ENCODE measurements around the gene UGT3A1. TPM values are rescaled to one million over a fixed set of nuclear protein-coding genes. Genes with fewer than 3 reads are reported as not detected.

The UGT3A1 gene
- polyA plus RNA-seq, 1 donor = 142 TPM

DNA sequence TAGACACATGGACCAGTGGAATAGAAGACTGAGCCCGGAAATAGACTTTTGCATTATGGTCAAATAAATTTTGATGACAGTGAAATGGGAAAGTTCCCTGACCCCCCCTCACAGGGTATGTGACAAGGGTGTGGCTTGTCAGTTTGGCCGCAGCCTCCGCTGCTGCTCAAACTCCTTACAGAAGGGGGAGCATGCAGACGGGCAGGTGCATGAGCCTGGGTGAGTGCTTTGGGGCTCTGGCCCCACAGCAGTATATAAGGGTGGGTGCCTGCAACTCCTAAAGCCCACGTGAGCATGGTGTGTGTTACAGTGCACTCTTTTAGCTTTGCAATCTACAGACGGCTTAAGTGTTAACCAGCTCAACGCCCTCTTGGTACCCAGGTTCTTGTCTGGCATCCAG lies 30.9 kb downstream of the UGT3A1 start:
- Histone ChIP-seq H3K36me3 (ENCODE audit: control insufficient read depth, insufficient read depth, low read length) (peaks cover 50% of the 10 kb centered on the region), H3K4me1 (ENCODE audit: control insufficient read depth, insufficient read depth, low read length) (no peaks in the 10 kb centered on the region), H3K9me3 (ENCODE audit: control insufficient read depth, low read depth, low read length) (no peaks in the 10 kb centered on the region), H3K4me3 (ENCODE audit: low read length) (no peak overlapping the region), H3K27ac (ENCODE audit: low read length) (no peak overlapping the region), H3K27me3 (ENCODE audit: control insufficient read depth, insufficient read depth, low read length) (no peaks in the 10 kb centered on the region)
- DNase-seq = no peak
- WGBS (ENCODE audit: insufficient coverage, low lambda C conversion rate) = no CpG with 5 or more reads among the region's 7 CpGs

DNA sequence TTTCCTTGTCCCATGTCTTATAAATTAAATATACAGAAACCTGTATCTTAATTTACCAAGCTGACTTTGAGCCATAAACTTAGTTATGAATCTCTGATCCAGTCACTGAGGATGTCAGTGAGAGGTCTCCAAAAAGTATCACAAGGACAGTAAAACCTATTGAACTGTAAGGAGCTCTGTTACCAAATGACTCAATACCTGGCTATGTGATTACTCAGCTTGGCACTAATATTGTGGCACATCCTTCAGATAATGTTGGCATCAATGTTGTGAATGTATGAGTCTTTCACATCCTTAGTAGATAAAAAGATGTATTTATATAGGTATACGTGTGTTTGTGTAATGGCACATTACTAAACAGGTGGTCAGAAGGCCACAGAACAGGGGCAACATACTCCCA lies 34.8 kb downstream of the UGT3A1 start:
- Histone ChIP-seq H3K4me3 (ENCODE audit: low read length) (no peak overlapping the region), H3K27ac (ENCODE audit: low read length) (no peak overlapping the region), H3K9me3 (ENCODE audit: control insufficient read depth, low read depth, low read length) (no peaks in the 10 kb centered on the region), H3K4me1 (ENCODE audit: control insufficient read depth, insufficient read depth, low read length) (no peaks in the 10 kb centered on the region), H3K27me3 (ENCODE audit: control insufficient read depth, insufficient read depth, low read length) (no peaks in the 10 kb centered on the region), H3K36me3 (ENCODE audit: control insufficient read depth, insufficient read depth, low read length) (peaks cover 43% of the 10 kb centered on the region)
- WGBS (ENCODE audit: insufficient coverage, low lambda C conversion rate) = no CpG with 5 or more reads among the region's 1 CpG
- DNase-seq = no peak

- H3K27ac ChIP-seq (ENCODE audit: low read length) = no peak overlapping the region
- no CpG with 5 or more reads among the region's 9 CpGs for WGBS (ENCODE audit: insufficient coverage, low lambda C conversion rate)
- no peak for DNase-seq
Measured at GRCh38 chr5:35954175-35954574, 37.0 kb downstream of the UGT3A1 start.

GRCh38 chr5:35947085-35947484 lies 44.1 kb downstream of the UGT3A1 start:
- Histone ChIP-seq H3K9me3 (ENCODE audit: control insufficient read depth, low read depth, low read length) (no peaks in the 10 kb centered on the region), H3K27me3 (ENCODE audit: control insufficient read depth, insufficient read depth, low read length) (no peaks in the 10 kb centered on the region), H3K4me1 (ENCODE audit: control insufficient read depth, insufficient read depth, low read length) (no peaks in the 10 kb centered on the region), H3K36me3 (ENCODE audit: control insufficient read depth, insufficient read depth, low read length) (no peaks in the 10 kb centered on the region), H3K27ac (ENCODE audit: low read length) (no peak overlapping the region), H3K4me3 (ENCODE audit: low read length) (no peak overlapping the region)
- WGBS (ENCODE audit: insufficient coverage, low lambda C conversion rate) = 90% methylated on average over 2 of the region's 5 CpGs
- no peak for DNase-seq

More at GRCh38 chr5:35954175-35954574, 37.0 kb downstream of the UGT3A1 start:
- Histone ChIP-seq H3K4me3 (ENCODE audit: low read length) (no peak overlapping the region), H3K4me1 (ENCODE audit: control insufficient read depth, insufficient read depth, low read length) (no peaks in the 10 kb centered on the region), H3K36me3 (ENCODE audit: control insufficient read depth, insufficient read depth, low read length) (peaks cover 31% of the 10 kb centered on the region), H3K9me3 (ENCODE audit: control insufficient read depth, low read depth, low read length) (no peaks in the 10 kb centered on the region), H3K27me3 (ENCODE audit: control insufficient read depth, insufficient read depth, low read length) (no peaks in the 10 kb centered on the region)

DNA sequence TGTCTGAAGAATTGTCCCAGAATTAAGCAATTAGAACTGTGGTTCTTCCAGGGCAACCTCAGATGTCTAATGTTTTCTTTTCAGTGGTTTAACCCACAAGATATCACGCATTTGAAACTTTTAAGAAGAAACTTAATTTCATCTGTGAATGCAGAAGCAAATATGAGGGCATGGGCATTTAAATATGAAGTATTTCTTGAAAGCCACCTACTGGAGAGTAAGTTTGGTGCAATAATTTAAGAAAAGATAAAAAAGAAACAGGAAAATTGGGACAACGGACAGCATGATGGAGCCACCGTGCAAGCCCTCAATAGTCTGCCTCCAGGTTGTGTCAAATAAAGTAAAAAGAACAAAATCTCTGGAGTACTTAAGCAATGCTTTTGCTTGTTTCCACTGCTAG lies 51.6 kb downstream of the UGT3A1 start:
- Histone ChIP-seq H3K4me3 (ENCODE audit: low read length) (no peak overlapping the region), H3K36me3 (ENCODE audit: control insufficient read depth, insufficient read depth, low read length) (no peaks in the 10 kb centered on the region), H3K4me1 (ENCODE audit: control insufficient read depth, insufficient read depth, low read length) (no peaks in the 10 kb centered on the region), H3K27ac (ENCODE audit: low read length) (no peak overlapping the region), H3K9me3 (ENCODE audit: control insufficient read depth, low read depth, low read length) (no peaks in the 10 kb centered on the region), H3K27me3 (ENCODE audit: control insufficient read depth, insufficient read depth, low read length) (no peaks in the 10 kb centered on the region)
- 100% methylated on average over 1 of the region's 3 CpGs for WGBS (ENCODE audit: insufficient coverage, low lambda C conversion rate)
- no peak for DNase-seq

GRCh38 chr5:35938568-35939227 lies 52.5 kb downstream of the UGT3A1 start, which contains the start of gene CAPSL:
Gene CAPSL (minus strand): TSS chr5:35938622. CDS start chr5:35921120, 17,502 bp downstream.
- WGBS (ENCODE audit: insufficient coverage, low lambda C conversion rate) = 40% methylated on average over 1 of the region's 2 CpGs
- no peak within 1 kb of the TSS for H3K27ac ChIP-seq (ENCODE audit: low read length)
- no peaks in the 10 kb centered on the region for H3K4me1 ChIP-seq (ENCODE audit: control insufficient read depth, insufficient read depth, low read length)
- no peaks in the 10 kb centered on the region for H3K27me3 ChIP-seq (ENCODE audit: control insufficient read depth, insufficient read depth, low read length)
- no peak within 1 kb of the TSS for H3K4me3 ChIP-seq (ENCODE audit: low read length)
- no peaks in the 10 kb centered on the region for H3K36me3 ChIP-seq (ENCODE audit: control insufficient read depth, insufficient read depth, low read length)
- H3K9me3 ChIP-seq (ENCODE audit: control insufficient read depth, low read depth, low read length) = no peaks in the 10 kb centered on the region
- peak; percentile 80 to 93 for DNase-seq

DNA sequence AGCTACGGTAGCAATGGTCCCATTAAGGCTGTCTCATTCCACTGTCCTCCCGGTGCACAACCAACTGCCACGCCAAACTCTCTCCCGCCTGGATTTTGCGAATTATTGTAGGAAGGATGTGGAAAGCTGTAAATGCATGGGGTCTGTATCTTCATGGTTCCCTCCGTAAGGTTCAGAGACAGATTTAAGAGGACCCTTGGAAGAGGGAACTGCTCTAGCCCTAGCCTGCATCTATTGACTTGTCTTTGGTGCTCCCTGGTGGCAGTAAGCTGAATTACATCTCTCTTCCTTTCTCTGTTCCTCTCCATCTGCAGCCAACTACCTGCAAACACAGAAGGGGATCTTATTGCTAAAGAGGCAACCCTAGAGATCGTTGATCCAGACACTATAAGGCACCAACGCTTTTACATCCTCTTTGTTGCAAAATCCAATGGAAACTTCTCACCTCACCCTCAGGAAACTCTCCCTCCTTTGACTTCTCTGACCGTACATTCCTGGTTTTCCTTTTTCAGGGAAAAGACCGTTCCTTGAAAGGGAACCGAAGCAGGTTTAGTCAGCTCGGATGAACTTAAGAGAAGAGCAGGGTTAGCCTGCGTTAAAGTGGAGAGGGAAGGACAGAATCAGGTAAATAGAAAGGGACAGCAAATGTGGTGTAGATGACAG lies 64.7 kb downstream of the UGT3A1 start:
- no peaks in the 10 kb centered on the region for H3K9me3 ChIP-seq (ENCODE audit: control insufficient read depth, low read depth, low read length)
- no peak overlapping the region for H3K4me3 ChIP-seq (ENCODE audit: low read length)
- peaks cover 30% of the 10 kb centered on the region for H3K27me3 ChIP-seq (ENCODE audit: control insufficient read depth, insufficient read depth, low read length)
- peak; percentile 14 to 51 for DNase-seq
- H3K27ac ChIP-seq (ENCODE audit: low read length) = no peak overlapping the region
- WGBS (ENCODE audit: insufficient coverage, low lambda C conversion rate) = 57% methylated on average over 2 of the region's 13 CpGs
- peaks cover 3% of the 10 kb centered on the region for H3K4me1 ChIP-seq (ENCODE audit: control insufficient read depth, insufficient read depth, low read length)
- no peaks in the 10 kb centered on the region for H3K36me3 ChIP-seq (ENCODE audit: control insufficient read depth, insufficient read depth, low read length)

DNA sequence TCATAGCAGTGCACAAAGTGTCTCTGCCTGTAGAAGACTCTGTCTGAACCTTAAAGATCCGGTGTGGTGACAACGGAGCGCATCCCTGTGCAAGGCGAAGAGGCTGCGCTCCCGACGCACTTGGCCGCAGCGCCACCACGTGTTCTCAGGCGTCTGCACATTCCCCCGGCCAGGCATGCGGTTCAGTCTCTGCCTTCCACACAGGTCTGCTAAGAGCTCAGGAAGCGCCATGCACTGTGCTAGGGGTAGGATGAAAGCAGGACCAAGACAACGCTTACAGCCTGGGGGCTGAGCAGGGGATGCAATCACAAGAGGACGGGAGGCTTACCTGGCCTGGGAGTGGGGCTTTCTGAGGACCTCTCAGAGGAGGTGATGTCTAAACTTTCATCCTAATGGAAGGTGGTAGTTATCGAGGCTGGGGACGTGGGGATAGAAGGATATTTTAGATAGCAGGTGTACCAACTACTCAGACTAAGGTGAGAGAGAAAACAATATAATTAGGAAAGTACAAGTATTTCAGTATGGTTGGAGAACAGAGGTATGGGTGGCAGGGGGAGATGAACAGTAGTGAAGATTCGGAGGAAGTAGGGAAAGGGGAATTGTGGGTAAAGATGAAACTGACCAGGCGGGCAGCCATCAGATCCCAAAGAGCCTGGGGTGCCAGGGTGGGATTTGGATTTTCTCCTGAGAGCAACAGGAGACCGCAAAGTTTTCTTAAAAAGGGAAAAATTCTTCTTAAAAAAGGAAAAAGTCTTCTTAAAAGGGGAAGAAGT lies 66.1 kb downstream of the UGT3A1 start:
- peak; percentile 43 to 54 for DNase-seq
- Histone ChIP-seq H3K36me3 (ENCODE audit: control insufficient read depth, insufficient read depth, low read length) (no peaks in the 10 kb centered on the region), H3K4me3 (ENCODE audit: low read length) (no peak overlapping the region), H3K27ac (ENCODE audit: low read length) (no peak overlapping the region), H3K9me3 (ENCODE audit: control insufficient read depth, low read depth, low read length) (no peaks in the 10 kb centered on the region), H3K27me3 (ENCODE audit: control insufficient read depth, insufficient read depth, low read length) (peaks cover 30% of the 10 kb centered on the region), H3K4me1 (ENCODE audit: control insufficient read depth, insufficient read depth, low read length) (peaks cover 3% of the 10 kb centered on the region)
- 64% methylated on average over 4 of the region's 21 CpGs for whole genome bisulfite sequencing (ENCODE audit: insufficient coverage, low lambda C conversion rate)

DNA sequence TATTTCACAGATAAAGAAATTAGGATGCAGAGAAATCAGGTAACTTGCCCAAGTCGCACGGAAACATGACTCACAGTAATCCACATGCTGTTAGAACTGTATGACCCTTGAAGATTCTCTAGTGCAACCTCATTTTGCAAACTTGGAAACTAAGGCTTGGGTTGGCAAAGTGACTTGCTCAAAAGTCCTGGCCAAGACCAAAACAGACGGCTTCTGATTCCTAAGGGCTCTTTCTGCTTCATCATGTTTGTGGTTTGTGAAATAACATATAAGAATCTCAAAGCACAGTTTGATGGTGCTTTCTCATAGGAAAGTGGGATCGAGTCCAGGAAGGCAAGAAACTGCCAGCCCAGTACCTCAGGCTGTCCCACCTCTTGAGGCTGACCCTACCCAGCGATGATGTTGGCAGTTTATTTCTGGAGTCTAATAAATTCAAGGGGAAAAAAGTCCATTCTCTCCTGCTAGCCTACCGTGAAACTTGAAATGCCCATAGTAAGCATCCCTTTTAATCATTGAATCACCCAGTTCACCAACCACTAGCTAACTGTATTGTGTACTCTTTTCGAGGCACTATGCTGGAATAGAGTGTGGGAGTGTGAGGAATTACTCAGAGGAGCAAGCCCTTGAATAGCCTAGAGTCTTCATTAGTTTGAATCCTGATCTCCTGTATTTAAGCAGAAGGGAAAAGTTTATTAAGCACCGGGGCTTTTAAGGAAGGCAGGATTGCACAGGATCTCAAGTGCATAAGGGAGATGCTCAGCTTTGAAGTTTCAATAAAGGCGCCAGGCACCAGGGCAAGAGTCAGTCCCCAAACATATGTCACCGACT lies 66.9 kb downstream of the UGT3A1 start:
- no peaks in the 10 kb centered on the region for H3K36me3 ChIP-seq (ENCODE audit: control insufficient read depth, insufficient read depth, low read length)
- no peak overlapping the region for H3K4me3 ChIP-seq (ENCODE audit: low read length)
- no peaks in the 10 kb centered on the region for H3K9me3 ChIP-seq (ENCODE audit: control insufficient read depth, low read depth, low read length)
- no CpG with 5 or more reads among the region's 10 CpGs for WGBS (ENCODE audit: insufficient coverage, low lambda C conversion rate)
- no peak for DNase-seq
- no peak overlapping the region for H3K27ac ChIP-seq (ENCODE audit: low read length)
- H3K27me3 ChIP-seq (ENCODE audit: control insufficient read depth, insufficient read depth, low read length) = peaks cover 30% of the 10 kb centered on the region
- peaks cover 3% of the 10 kb centered on the region for H3K4me1 ChIP-seq (ENCODE audit: control insufficient read depth, insufficient read depth, low read length)

DNA sequence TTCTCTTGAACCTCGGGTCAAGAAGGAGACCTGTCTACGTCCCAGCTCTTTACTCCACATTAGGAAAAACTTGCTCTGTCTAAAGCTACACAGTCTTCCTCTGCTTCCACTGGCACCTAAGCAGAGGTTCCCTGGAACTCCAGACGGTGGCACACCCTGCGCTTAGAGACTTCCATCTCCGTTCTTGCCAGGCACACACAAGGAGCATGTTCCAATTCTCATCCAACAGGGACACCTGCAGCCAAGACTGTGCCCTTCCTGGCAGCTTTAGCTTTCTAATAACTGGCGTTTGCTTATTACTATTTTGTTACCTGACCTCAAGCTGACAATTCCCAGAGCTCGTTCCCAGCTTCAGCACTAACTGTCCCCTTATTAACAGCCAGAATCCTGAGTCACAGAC lies 68.7 kb downstream of the UGT3A1 start:
- Histone ChIP-seq H3K4me3 (ENCODE audit: low read length) (no peak overlapping the region), H3K4me1 (ENCODE audit: control insufficient read depth, insufficient read depth, low read length) (peaks cover 3% of the 10 kb centered on the region), H3K36me3 (ENCODE audit: control insufficient read depth, insufficient read depth, low read length) (no peaks in the 10 kb centered on the region), H3K27ac (ENCODE audit: low read length) (no peak overlapping the region), H3K27me3 (ENCODE audit: control insufficient read depth, insufficient read depth, low read length) (peaks cover 30% of the 10 kb centered on the region), H3K9me3 (ENCODE audit: control insufficient read depth, low read depth, low read length) (no peaks in the 10 kb centered on the region)
- WGBS (ENCODE audit: insufficient coverage, low lambda C conversion rate) = 83% methylated on average over 2 of the region's 7 CpGs
- no peak for DNase-seq
